ENCODE results near the gene NFATC1.

GRCh38 chr18:79413901-79414300, 18.2 kb downstream of the NFATC1 start:
- TF ChIP-seq CTCF (IDR thresholded peaks at IDR 0.05) (no peak), POLR2A (IDR thresholded peaks at IDR 0.05) (no peak), POLR2AphosphoS5 (IDR thresholded peaks at IDR 0.05) (no peak)

Data from transverse colon (tissue), 4 donors.